Measurements from ENCODE around the gene ASIC2. TPM values are rescaled to one million over a fixed set of nuclear protein-coding genes. Genes with fewer than 3 reads are reported as not detected.

ASIC2 gene
- total RNA-seq, 1 experiment from 2014 or later: 0.09 TPM

- no peaks in the 10 kb centered on the region for H3K36me3 ChIP-seq (ENCODE audit: low read depth)
- peak overlapping the region; percentile 32 for H3K4me2 ChIP-seq
- TF ChIP-seq EZH2 (IDR thresholded peaks at IDR 0.05; ENCODE audit: low read depth) (no peak), CTCF (conservative IDR thresholded peaks at IDR 0.05) (no peak)
- H3K79me2 ChIP-seq (ENCODE audit: low read depth): no peaks in the 10 kb centered on the region
- no peak overlapping the region for H3K4me3 ChIP-seq
- no peaks in the 10 kb centered on the region; the same call in 1 of the 2 replicates for H4K20me1 ChIP-seq (ENCODE audit: insufficient read depth)
- no peaks in the 10 kb centered on the region for H3K4me1 ChIP-seq (replicated peaks; ENCODE audit: insufficient read depth)
- H3K27me3 ChIP-seq (ENCODE audit: insufficient read depth, low read depth): peaks cover 39% of the 10 kb centered on the region
- H3K9me2 ChIP-seq (ENCODE audit: insufficient read depth): 0 out of 2 replicates have a peak, but pooled peaks cover 3% of the 10 kb centered on the region
- POLR2A ChIA-PET (ENCODE audit: unreplicated experiment): no interaction called here
- CTCF ChIA-PET: no interaction called here
- no peak for DNase-seq
- H3K27ac ChIP-seq: no peak overlapping the region
- BruUV-seq (replicated peaks): no TSS peak
- H3K9me3 ChIP-seq (ENCODE audit: insufficient read depth, low read depth): no peaks in the 10 kb centered on the region
- intact Hi-C loops (cut with micrococcal nuclease; ENCODE audit: unreplicated experiment): loop anchor here (5.0 kb wide), 1 partner anchor 217 kb away; no protein-coding TSS in a partner anchor
- no peak overlapping the region for H2AFZ ChIP-seq
- no peaks in the 10 kb centered on the region for H3F3A ChIP-seq (ENCODE audit: insufficient read depth, low read depth)
These were observed 294.2 kb downstream of the ASIC2 start for GRCh38 chr17:32998887-32999228.

- intact Hi-C loops (cut with micrococcal nuclease; ENCODE audit: unreplicated experiment): loop anchor here (5.0 kb wide), 1 partner anchor 216 kb away; no protein-coding TSS in a partner anchor
- TF ChIP-seq CTCF (conservative IDR thresholded peaks at IDR 0.05): peak; percentile 88
- no peak for TF ChIP-seq EZH2 (IDR thresholded peaks at IDR 0.05; ENCODE audit: low read depth)
- Histone ChIP-seq H3K4me2 (peak overlapping the region; percentile 32), H4K20me1 (ENCODE audit: insufficient read depth) (no peaks in the 10 kb centered on the region; the same call in 1 of the 2 replicates), H3K4me3 (no peak overlapping the region), H3K4me1 (replicated peaks; ENCODE audit: insufficient read depth) (no peaks in the 10 kb centered on the region), H3K9me2 (ENCODE audit: insufficient read depth) (0 out of 2 replicates have a peak, but pooled peaks cover 3% of the 10 kb centered on the region), H3K79me2 (ENCODE audit: low read depth) (no peaks in the 10 kb centered on the region), H3K36me3 (ENCODE audit: low read depth) (no peaks in the 10 kb centered on the region), H2AFZ (no peak overlapping the region), H3K9me3 (ENCODE audit: insufficient read depth, low read depth) (no peaks in the 10 kb centered on the region), H3K27ac (no peak overlapping the region), H3K27me3 (ENCODE audit: insufficient read depth, low read depth) (peaks cover 45% of the 10 kb centered on the region), H3F3A (ENCODE audit: insufficient read depth, low read depth) (no peaks in the 10 kb centered on the region)
- ChIA-PET CTCF (no interaction called here), POLR2A (ENCODE audit: unreplicated experiment) (no interaction called here)
- peak in 1 of 2 experiments; percentile 61 for DNase-seq
- no TSS peak for BruUV-seq (replicated peaks)
These were observed 294.8 kb downstream of the ASIC2 start for GRCh38 chr17:32998111-32998886.

- no peak for DNase-seq
- Histone ChIP-seq H3K9me2 (ENCODE audit: insufficient read depth) (0 out of 2 replicates have a peak, but pooled peaks cover 1% of the 10 kb centered on the region), H3F3A (ENCODE audit: insufficient read depth, low read depth) (no peaks in the 10 kb centered on the region), H3K9me3 (ENCODE audit: insufficient read depth, low read depth) (no peaks in the 10 kb centered on the region), H3K4me3 (no peak overlapping the region), H3K79me2 (ENCODE audit: low read depth) (no peaks in the 10 kb centered on the region), H3K4me1 (replicated peaks; ENCODE audit: insufficient read depth) (no peaks in the 10 kb centered on the region), H3K27ac (no peak overlapping the region), H3K27me3 (ENCODE audit: insufficient read depth, low read depth) (peaks cover 57% of the 10 kb centered on the region), H2AFZ (no peak overlapping the region), H3K36me3 (ENCODE audit: low read depth) (no peaks in the 10 kb centered on the region), H3K4me2 (no peak overlapping the region), H4K20me1 (ENCODE audit: insufficient read depth) (no peaks in the 10 kb centered on the region)
- CTCF ChIA-PET: no interaction called here
- TF ChIP-seq EZH2 (IDR thresholded peaks at IDR 0.05; ENCODE audit: low read depth) (no peak), CTCF (conservative IDR thresholded peaks at IDR 0.05) (no peak)
- intact Hi-C loops (cut with micrococcal nuclease; ENCODE audit: unreplicated experiment): loop anchor here (5.0 kb wide), 1 partner anchor 213 kb away; no protein-coding TSS in a partner anchor
- POLR2A ChIA-PET (ENCODE audit: unreplicated experiment): no interaction called here
- BruUV-seq (replicated peaks): no TSS peak
These were observed 297.6 kb downstream of the ASIC2 start for GRCh38 chr17:32995416-32996045.
